Liver (tissue), 9 donors: ENCODE measurements around the gene LRIT1. TPM values are rescaled to one million over a fixed set of nuclear protein-coding genes. Genes with fewer than 3 reads are reported as not detected.

Experiments
- DNase-seq: peaks from one replicate; pipeline ENCODE4 v3.0.0-alpha.2; 2017; ENCODE audit warnings: low spot score
- H3K27ac ChIP-seq, 2 donors: one replicate each; pipeline ENCODE4 v1.7.0; 2013; ENCODE audit warnings: inconsistent platforms in 2 of 2, low read length in 2 of 2, control low read depth in 1 of 2, low read depth in 1 of 2, mild to moderate bottlenecking in 1 of 2
- H3K27me3 ChIP-seq, 4 donors: one replicate each; pipeline versions ENCODE4 v1.6.1 to v1.7.0; 2013; ENCODE audit warnings: low read length in 3 of 4, inconsistent platforms in 1 of 4, mild to moderate bottlenecking in 1 of 4, moderate library complexity in 1 of 4; ENCODE audit not compliant: control insufficient read depth in 4 of 4, insufficient read depth in 4 of 4
- H3K36me3 ChIP-seq, 4 donors: one replicate each; pipeline versions ENCODE4 v1.6.1 to v1.7.0; 2013; ENCODE audit warnings: low read length in 3 of 4, mild to moderate bottlenecking in 3 of 4, low read depth in 1 of 4, moderate library complexity in 1 of 4; ENCODE audit not compliant: control insufficient read depth in 4 of 4, insufficient read depth in 3 of 4
- H3K4me1 ChIP-seq, 4 donors: one replicate each; pipeline versions ENCODE4 v1.6.1 to v1.7.0; 2013; ENCODE audit warnings: low read length in 3 of 4, mild to moderate bottlenecking in 3 of 4, moderate library complexity in 1 of 4; ENCODE audit not compliant: control insufficient read depth in 4 of 4, insufficient read depth in 4 of 4
- H3K4me3 ChIP-seq, 3 donors: one replicate each; pipeline versions ENCODE4 v1.6.1 to v1.7.0; 2013; ENCODE audit warnings: low read length in 3 of 3, control low read depth in 1 of 3, low read depth in 1 of 3, mild to moderate bottlenecking in 1 of 3
- H3K9ac ChIP-seq, 2 donors: one replicate each; pipeline ENCODE4 v1.7.0; 2013; ENCODE audit warnings: low read length in 2 of 2, mild to moderate bottlenecking in 2 of 2, moderate library complexity in 2 of 2, control low read depth in 1 of 2, low read depth in 1 of 2
- H3K9me3 ChIP-seq, 4 donors: one replicate each; pipeline versions ENCODE4 v1.6.1 to v1.7.0; 2013; ENCODE audit warnings: low read length in 3 of 4; ENCODE audit not compliant: control insufficient read depth in 4 of 4
- ATF3 ChIP-seq: IDR thresholded peaks from 2 replicates; pipeline ENCODE4 v1.6.1; 2016; ENCODE audit warnings: antibody characterized with exemption
- EGR1 ChIP-seq, 2 donors: IDR thresholded peaks; 2 replicates each; pipeline ENCODE4 v1.6.1; 2016 to 2018; ENCODE audit warnings: antibody characterized with exemption in 2 of 2, low read depth in 2 of 2
- FOXA1 ChIP-seq: IDR thresholded peaks from 2 replicates; pipeline ENCODE4 v1.6.1; 2016; ENCODE audit warnings: antibody characterized with exemption
- FOXA2 ChIP-seq: IDR thresholded peaks from 2 replicates; pipeline ENCODE4 v1.6.1; 2016; ENCODE audit warnings: antibody characterized with exemption
- GABPA ChIP-seq, 2 donors: IDR thresholded peaks in 1 of 2; conservative IDR thresholded peaks in 1 of 2; 2 replicates each; pipeline ENCODE4 v1.6.1; 2016; ENCODE audit warnings: antibody characterized with exemption in 2 of 2, mild to moderate bottlenecking in 1 of 2, moderate library complexity in 1 of 2
- HNF4G ChIP-seq: IDR thresholded peaks from 2 replicates; pipeline ENCODE4 v1.6.1; 2016; ENCODE audit warnings: antibody characterized with exemption
- JUND ChIP-seq, 2 donors: IDR thresholded peaks; 2 replicates each; pipeline ENCODE4 v1.6.1; 2016; ENCODE audit warnings: antibody characterized with exemption in 2 of 2
- NR2F2 ChIP-seq: IDR thresholded peaks from 2 replicates; pipeline ENCODE4 v1.6.1; 2016; ENCODE audit warnings: antibody characterized with exemption
- RAD21 ChIP-seq, 2 donors: IDR thresholded peaks; 2 replicates each; pipeline ENCODE4 v1.6.1; 2016; ENCODE audit warnings: antibody characterized with exemption in 2 of 2, mild to moderate bottlenecking in 2 of 2
- RXRA ChIP-seq, 2 donors: IDR thresholded peaks; 2 replicates each; pipeline ENCODE4 v1.6.1; 2017 to 2018; ENCODE audit warnings: antibody characterized with exemption in 2 of 2, mild to moderate bottlenecking in 1 of 2
- SP1 ChIP-seq: IDR thresholded peaks from 2 replicates; pipeline ENCODE4 v1.6.1; 2018; ENCODE audit warnings: antibody characterized with exemption, mild to moderate bottlenecking
- TAF1 ChIP-seq: conservative IDR thresholded peaks from 2 replicates; pipeline ENCODE4 v1.6.1; 2016; ENCODE audit warnings: antibody characterized with exemption, mild to moderate bottlenecking
- YY1 ChIP-seq: IDR thresholded peaks from 2 replicates; pipeline ENCODE4 v1.6.1; 2016; ENCODE audit warnings: antibody characterized with exemption, mild to moderate bottlenecking
- ZBTB33 ChIP-seq: IDR thresholded peaks from 2 replicates; pipeline ENCODE4 v1.6.1; 2016; ENCODE audit warnings: antibody characterized with exemption
- WGBS: extraction: QIAGEN DNeasy Blood & Tissue Kit; methylation state at CpG from one replicate; pipeline ENCODE4 v1.1.7; 2013; 5-methylcytosine and 5-hydroxymethylcytosine counted together
- polyA plus RNA-seq, 2 donors: library from polyadenylated mRNA; stranded (reverse) in 1 of 2; unstranded in 1 of 2; fragments of 200-250 nt in 1 of 2; fragments of >200 nt in 1 of 2; fragmentation: Nextera tagmentation in 1 of 2; extraction: Ambion mirVana in 1 of 2; gene quantifications; one replicate each; pipeline versions ENCODE4 v1.2.1 to v1.2.3, GENCODE V29; 2013 to 2015
- total RNA-seq, 2 donors: library from RNA; depleted of rRNA; stranded (reverse); fragments of >200 nt; gene quantifications; one replicate each; pipeline ENCODE4 v1.2.3, GENCODE V29; 2014
- TF ChIP-seq, protein P1 (sequence below): IDR thresholded peaks from 2 replicates; pipeline ENCODE4 v1.6.1; 2016; ENCODE audit warnings: antibody characterized with exemption, mild to moderate bottlenecking
- TF ChIP-seq, protein P2 (sequence below): fragments of 150-350 bp; IDR thresholded peaks from 2 replicates; pipeline ENCODE4 v1.5.1; 2017; ENCODE audit warnings: improper control_type of control experiment, low read depth, low read length; ENCODE audit not compliant: missing input control
- TF ChIP-seq, protein P3 (sequence below): IDR thresholded peaks from 2 replicates; pipeline ENCODE4 v1.6.1; 2016; ENCODE audit warnings: antibody characterized with exemption
- donor health status: healthy.
- donor health status: healthy.
- donor health status: healthy.
- donor health status: healthy.
- donor health status: healthy.

The LRIT1 gene
- total and polyA plus RNA-seq, 4 donors: not detected

DNA sequence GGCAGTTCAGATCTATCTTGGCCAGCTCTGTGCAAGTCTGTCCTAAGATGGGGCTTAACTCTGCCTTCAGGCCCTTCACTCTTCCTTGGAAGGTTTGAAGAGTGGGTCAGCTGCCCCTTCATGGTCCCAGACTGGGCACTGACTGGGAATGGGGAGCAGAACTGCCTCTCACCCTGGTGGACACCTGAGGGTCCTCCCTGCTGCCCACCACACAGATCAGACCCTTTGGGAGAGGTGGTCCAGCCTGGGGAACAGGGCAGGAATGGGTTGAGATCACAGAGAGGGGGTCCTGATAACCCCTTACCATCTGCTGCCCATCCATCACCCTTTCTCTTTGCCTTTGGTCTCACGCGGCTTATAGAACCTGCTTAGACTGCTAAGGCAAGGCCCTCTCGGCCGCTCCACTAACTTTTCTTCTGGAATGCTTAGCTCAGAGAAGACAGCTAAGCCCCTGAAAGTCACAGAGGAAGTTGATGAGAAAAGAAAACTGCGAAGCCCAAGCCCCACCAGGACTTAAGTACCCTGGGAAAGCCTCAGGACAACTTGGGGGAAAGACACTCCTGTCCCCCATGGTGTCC is 47.4 kb downstream of the LRIT1 start:
- no peaks in the 10 kb centered on the region for H3K9me3 ChIP-seq
- TF ChIP-seq YY1 (no peak), HNF4G (no peak), ATF3 (no peak), FOXA1 (no peak), NR2F2 (no peak), TAF1 (no peak), SP1 (no peak), JUND (IDR thresholded peaks at IDR 0.05) (no peak), GABPA (IDR thresholded peaks at IDR 0.05 in 1 of 2, conservative IDR thresholded peaks at IDR 0.05 in 1 of 2) (no peak), ZBTB33 (no peak), EGR1 (IDR thresholded peaks at IDR 0.05; ENCODE audit: low read depth in 2 of 2) (no peak), FOXA2 (no peak), RAD21 (IDR thresholded peaks at IDR 0.05) (no peak), RXRA (IDR thresholded peaks at IDR 0.05) (no peak)
- TF ChIP-seq, protein P1, sequence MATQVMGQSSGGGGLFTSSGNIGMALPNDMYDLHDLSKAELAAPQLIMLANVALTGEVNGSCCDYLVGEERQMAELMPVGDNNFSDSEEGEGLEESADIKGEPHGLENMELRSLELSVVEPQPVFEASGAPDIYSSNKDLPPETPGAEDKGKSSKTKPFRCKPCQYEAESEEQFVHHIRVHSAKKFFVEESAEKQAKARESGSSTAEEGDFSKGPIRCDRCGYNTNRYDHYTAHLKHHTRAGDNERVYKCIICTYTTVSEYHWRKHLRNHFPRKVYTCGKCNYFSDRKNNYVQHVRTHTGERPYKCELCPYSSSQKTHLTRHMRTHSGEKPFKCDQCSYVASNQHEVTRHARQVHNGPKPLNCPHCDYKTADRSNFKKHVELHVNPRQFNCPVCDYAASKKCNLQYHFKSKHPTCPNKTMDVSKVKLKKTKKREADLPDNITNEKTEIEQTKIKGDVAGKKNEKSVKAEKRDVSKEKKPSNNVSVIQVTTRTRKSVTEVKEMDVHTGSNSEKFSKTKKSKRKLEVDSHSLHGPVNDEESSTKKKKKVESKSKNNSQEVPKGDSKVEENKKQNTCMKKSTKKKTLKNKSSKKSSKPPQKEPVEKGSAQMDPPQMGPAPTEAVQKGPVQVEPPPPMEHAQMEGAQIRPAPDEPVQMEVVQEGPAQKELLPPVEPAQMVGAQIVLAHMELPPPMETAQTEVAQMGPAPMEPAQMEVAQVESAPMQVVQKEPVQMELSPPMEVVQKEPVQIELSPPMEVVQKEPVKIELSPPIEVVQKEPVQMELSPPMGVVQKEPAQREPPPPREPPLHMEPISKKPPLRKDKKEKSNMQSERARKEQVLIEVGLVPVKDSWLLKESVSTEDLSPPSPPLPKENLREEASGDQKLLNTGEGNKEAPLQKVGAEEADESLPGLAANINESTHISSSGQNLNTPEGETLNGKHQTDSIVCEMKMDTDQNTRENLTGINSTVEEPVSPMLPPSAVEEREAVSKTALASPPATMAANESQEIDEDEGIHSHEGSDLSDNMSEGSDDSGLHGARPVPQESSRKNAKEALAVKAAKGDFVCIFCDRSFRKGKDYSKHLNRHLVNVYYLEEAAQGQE: no peak
- TF ChIP-seq, protein P2, sequence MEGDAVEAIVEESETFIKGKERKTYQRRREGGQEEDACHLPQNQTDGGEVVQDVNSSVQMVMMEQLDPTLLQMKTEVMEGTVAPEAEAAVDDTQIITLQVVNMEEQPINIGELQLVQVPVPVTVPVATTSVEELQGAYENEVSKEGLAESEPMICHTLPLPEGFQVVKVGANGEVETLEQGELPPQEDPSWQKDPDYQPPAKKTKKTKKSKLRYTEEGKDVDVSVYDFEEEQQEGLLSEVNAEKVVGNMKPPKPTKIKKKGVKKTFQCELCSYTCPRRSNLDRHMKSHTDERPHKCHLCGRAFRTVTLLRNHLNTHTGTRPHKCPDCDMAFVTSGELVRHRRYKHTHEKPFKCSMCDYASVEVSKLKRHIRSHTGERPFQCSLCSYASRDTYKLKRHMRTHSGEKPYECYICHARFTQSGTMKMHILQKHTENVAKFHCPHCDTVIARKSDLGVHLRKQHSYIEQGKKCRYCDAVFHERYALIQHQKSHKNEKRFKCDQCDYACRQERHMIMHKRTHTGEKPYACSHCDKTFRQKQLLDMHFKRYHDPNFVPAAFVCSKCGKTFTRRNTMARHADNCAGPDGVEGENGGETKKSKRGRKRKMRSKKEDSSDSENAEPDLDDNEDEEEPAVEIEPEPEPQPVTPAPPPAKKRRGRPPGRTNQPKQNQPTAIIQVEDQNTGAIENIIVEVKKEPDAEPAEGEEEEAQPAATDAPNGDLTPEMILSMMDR: no peak
- TF ChIP-seq, protein P3, sequence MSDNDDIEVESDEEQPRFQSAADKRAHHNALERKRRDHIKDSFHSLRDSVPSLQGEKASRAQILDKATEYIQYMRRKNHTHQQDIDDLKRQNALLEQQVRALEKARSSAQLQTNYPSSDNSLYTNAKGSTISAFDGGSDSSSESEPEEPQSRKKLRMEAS: no peak
- DNase-seq: no peak
- peak overlapping the region in 1 of 3 donors; percentile 53 for H3K4me3 ChIP-seq
- WGBS: 43% methylated on average over 5 of the region's 5 CpGs
- no peaks in the 10 kb centered on the region for H3K36me3 ChIP-seq
- H3K4me1 ChIP-seq: peaks cover 4 to 13% (median 7%) of the 10 kb centered on the region in 4 donors
- no peak overlapping the region for H3K9ac ChIP-seq
- peaks cover 0 to 11% (median 7%) of the 10 kb centered on the region in 4 donors for H3K27me3 ChIP-seq
- H3K27ac ChIP-seq: no peak overlapping the region
